Measurements from ENCODE around the gene MDP1.

MDP1 gene

GRCh38 chr14:24215495-24216344 is at the start of gene MDP1:
Gene MDP1, minus strand, starts transcription at chr14:24216066. Its CDS starts 111 bp downstream, at chr14:24215955.
- DNase-seq, result peak; percentile 80

GRCh38 chr14:24264298-24264697 is 48.4 kb upstream of the MDP1 start:
- no peak for DNase-seq

- no peak for DNase-seq
Measured at GRCh38 chr14:24263848-24264247, 48.0 kb upstream of the MDP1 start.

GRCh38 chr14:24262821-24263733 is 47.2 kb upstream of the MDP1 start, which contains the start of gene TGM1:
Gene TGM1, minus strand, starts transcription at chr14:24263177. Its CDS starts 825 bp downstream, at chr14:24262352.
- DNase-seq, result no peak

GRCh38 chr14:24261969-24262327 is 46.1 kb upstream of the MDP1 start:
- DNase-seq, result no peak

- no peak for DNase-seq
Measured at GRCh38 chr14:24261256-24261968, 45.5 kb upstream of the MDP1 start.

- DNase-seq, result no peak
Measured at GRCh38 chr14:24260780-24261157, 44.9 kb upstream of the MDP1 start.

- DNase-seq, result no peak
Measured at GRCh38 chr14:24260026-24260779, 44.3 kb upstream of the MDP1 start.

- no peak for DNase-seq
Measured at GRCh38 chr14:24259282-24260025, 43.6 kb upstream of the MDP1 start.

- no peak for DNase-seq
Measured at GRCh38 chr14:24258548-24259265, 42.8 kb upstream of the MDP1 start.

- DNase-seq, result no peak
Measured at GRCh38 chr14:24258119-24258518, 42.3 kb upstream of the MDP1 start.

- no peak for DNase-seq
Measured at GRCh38 chr14:24256960-24257359, 41.1 kb upstream of the MDP1 start.

- no peak for DNase-seq
Measured at GRCh38 chr14:24255931-24256711, 40.3 kb upstream of the MDP1 start.

- DNase-seq, result no peak
Measured at GRCh38 chr14:24255438-24255837, 39.6 kb upstream of the MDP1 start.

- DNase-seq, result no peak
Measured at GRCh38 chr14:24254630-24255392, 38.9 kb upstream of the MDP1 start.

- DNase-seq, result no peak
Measured at GRCh38 chr14:24253936-24254335, 38.1 kb upstream of the MDP1 start.

- no peak for DNase-seq
Measured at GRCh38 chr14:24252289-24253124, 36.6 kb upstream of the MDP1 start.

- DNase-seq, result peak; percentile 49
Measured at GRCh38 chr14:24251880-24252288, 36.0 kb upstream of the MDP1 start.
